Measurements from ENCODE around the gene ACACB. TPM values are rescaled to one million over a fixed set of nuclear protein-coding genes. Genes with fewer than 3 reads are reported as not detected.

ACACB gene
- total and polyA plus RNA-seq, 11 donors, result 29.9 to 176 (median 119) TPM

GRCh38 chr12:109289551-109289950 is 173.2 kb downstream of the ACACB start:
- ATAC-seq (no peak), DNase-seq (no peak)
- intact Hi-C loops (cut with DNase I), result no loop called here
- no peak overlapping the region for H3K4me3 ChIP-seq
- TF ChIP-seq POLR2A (IDR thresholded peaks at IDR 0.05) (no peak), CTCF (IDR thresholded peaks at IDR 0.05) (no peak)
- WGBS, 4 donors, result 84 to 92% (median 90%) methylated on average over 6 of the region's 6 CpGs
- H3K36me3 ChIP-seq, result no peaks in the 10 kb centered on the region
- H3K27me3 ChIP-seq, result peaks cover 0 to 12% (median 0%) of the 10 kb centered on the region in 9 donors
- H3K4me1 ChIP-seq, result peaks cover 0 to 14% (median 5%) of the 10 kb centered on the region in 12 donors
- no peaks in the 10 kb centered on the region for H3K9me3 ChIP-seq
- H3K27ac ChIP-seq, result no peak overlapping the region

- Histone ChIP-seq H3K27me3 (peaks cover 0 to 12% (median 0%) of the 10 kb centered on the region in 9 donors), H3K4me3 (no peak overlapping the region), H3K27ac (no peak overlapping the region), H3K36me3 (no peaks in the 10 kb centered on the region), H3K9me3 (no peaks in the 10 kb centered on the region), H3K4me1 (peaks cover 0 to 14% (median 5%) of the 10 kb centered on the region in 12 donors)
- no peak for ATAC-seq
- intact Hi-C loops (cut with DNase I), result no loop called here
- WGBS, 4 donors, result 88 to 95% (median 91%) methylated on average over 18 of the region's 18 CpGs
- no peak for DNase-seq
- TF ChIP-seq CTCF (IDR thresholded peaks at IDR 0.05) (no peak), POLR2A (IDR thresholded peaks at IDR 0.05) (no peak)
These were observed 173.7 kb downstream of the ACACB start for GRCh38 chr12:109290061-109290460.

- H3K27ac ChIP-seq, result peak overlapping the region in 4 of 12 donors; percentile 42 to 66 (median 56)
- WGBS, 4 donors, result 40 to 53% (median 46%) methylated on average over 11 to 15 of the region's 15 CpGs
- ATAC-seq, result peak; percentile 7 to 13 (median 8)
- peak overlapping the region in 9 of 12 donors; percentile 2 to 54 (median 38) for H3K4me3 ChIP-seq
- no peaks in the 10 kb centered on the region for H3K9me3 ChIP-seq
- no peak for DNase-seq
- peaks cover 0 to 12% (median 0%) of the 10 kb centered on the region in 9 donors for H3K27me3 ChIP-seq
- intact Hi-C loops (cut with DNase I), result no loop called here
- H3K4me1 ChIP-seq, result peaks cover 0 to 14% (median 5%) of the 10 kb centered on the region in 12 donors
- TF ChIP-seq POLR2A (IDR thresholded peaks at IDR 0.05), result no peak
- TF ChIP-seq CTCF (IDR thresholded peaks at IDR 0.05), result no peak
- H3K36me3 ChIP-seq, result no peaks in the 10 kb centered on the region
These were observed 174.7 kb downstream of the ACACB start for GRCh38 chr12:109291117-109291516.

GRCh38 chr12:109291521-109292341 is 175.3 kb downstream of the ACACB start:
- H3K4me1 ChIP-seq, result peaks cover 0 to 14% (median 5%) of the 10 kb centered on the region in 12 donors
- no peaks in the 10 kb centered on the region for H3K36me3 ChIP-seq
- H3K27me3 ChIP-seq, result peaks cover 0 to 12% (median 0%) of the 10 kb centered on the region in 9 donors
- H3K9me3 ChIP-seq, result no peaks in the 10 kb centered on the region
- DNase-seq, result peak; percentile 57 to 87 (median 70)
- ATAC-seq, result peak; percentile 86 to 96 (median 92)
- peak overlapping the region in 9 of 12 donors; percentile 2 to 54 (median 38) for H3K4me3 ChIP-seq
- 2 to 12% (median 10%) methylated on average over 20 to 31 of the region's 31 CpGs for WGBS, 4 donors
- intact Hi-C loops (cut with DNase I), result no loop called here
- TF ChIP-seq POLR2A (IDR thresholded peaks at IDR 0.05) (no peak), CTCF (IDR thresholded peaks at IDR 0.05) (no peak)
- peak overlapping the region in 6 of 12 donors; percentile 26 to 67 (median 54) for H3K27ac ChIP-seq

Measured in heart left ventricle (tissue), 16 donors.